AG10803 (cell line): ENCODE measurements around the gene COL6A2.

Source experiments
- DNase-seq: peaks from one replicate; pipeline ENCODE4 v3.0.0; 2010; ENCODE audit warnings: low read depth
- H3K4me3 ChIP-seq: 2 replicates; pipeline ENCODE4 v1.5.1; 2011; ENCODE audit warnings: mild to moderate bottlenecking, low read length, control low read depth
- CTCF ChIP-seq: conservative IDR thresholded peaks from 2 replicates; pipeline ENCODE4 v1.5.1; 2011; ENCODE audit warnings: mild to moderate bottlenecking, low read length, control low read depth, inconsistent platforms

Gene COL6A2

DNA sequence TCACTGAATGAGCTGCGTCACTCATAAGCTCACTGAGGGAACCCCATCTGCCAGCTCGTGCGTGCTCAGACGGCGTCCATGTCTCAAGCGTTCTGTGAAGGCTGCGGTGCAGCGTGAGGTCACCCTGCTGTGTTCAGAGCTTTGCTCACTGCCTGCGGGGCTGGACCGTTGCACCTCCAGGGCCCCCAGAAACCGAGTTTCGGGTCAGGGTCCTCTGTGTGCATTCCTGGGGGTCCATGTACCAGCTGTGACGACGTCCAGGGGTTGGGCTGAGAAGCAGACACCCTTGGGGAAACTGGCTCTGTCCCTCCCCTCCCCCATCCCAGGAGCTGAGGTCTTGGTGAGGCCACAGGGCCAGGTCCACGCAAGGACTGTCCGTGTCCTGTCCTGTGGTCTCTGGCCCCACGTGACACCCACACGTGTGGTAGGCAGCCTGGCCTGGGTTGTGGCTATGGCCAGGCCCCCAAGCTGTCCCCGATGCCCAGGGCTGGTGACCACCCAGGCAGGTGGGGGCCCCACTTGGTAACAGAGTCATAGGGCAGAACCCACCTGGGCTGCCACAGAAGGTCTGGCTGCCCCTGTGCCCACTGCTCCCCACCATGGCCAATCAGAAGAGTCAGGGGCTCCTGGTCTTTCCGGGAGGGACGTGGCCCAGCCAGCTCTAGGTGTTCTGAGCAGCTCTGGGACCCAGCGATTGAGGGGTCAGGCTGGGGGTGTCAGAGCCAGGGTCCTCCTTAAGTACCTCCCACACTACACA, 33.1 kb downstream of the COL6A2 start:
- no peak overlapping the region for H3K4me3 ChIP-seq
- no peak for TF ChIP-seq CTCF
- peak; percentile 47 for DNase-seq

- H3K4me3 ChIP-seq = no peak overlapping the region
- no peak for DNase-seq
- TF ChIP-seq CTCF = no peak
Measured at GRCh38 chr21:46131588-46131837, 33.6 kb downstream of the COL6A2 start.

DNA sequence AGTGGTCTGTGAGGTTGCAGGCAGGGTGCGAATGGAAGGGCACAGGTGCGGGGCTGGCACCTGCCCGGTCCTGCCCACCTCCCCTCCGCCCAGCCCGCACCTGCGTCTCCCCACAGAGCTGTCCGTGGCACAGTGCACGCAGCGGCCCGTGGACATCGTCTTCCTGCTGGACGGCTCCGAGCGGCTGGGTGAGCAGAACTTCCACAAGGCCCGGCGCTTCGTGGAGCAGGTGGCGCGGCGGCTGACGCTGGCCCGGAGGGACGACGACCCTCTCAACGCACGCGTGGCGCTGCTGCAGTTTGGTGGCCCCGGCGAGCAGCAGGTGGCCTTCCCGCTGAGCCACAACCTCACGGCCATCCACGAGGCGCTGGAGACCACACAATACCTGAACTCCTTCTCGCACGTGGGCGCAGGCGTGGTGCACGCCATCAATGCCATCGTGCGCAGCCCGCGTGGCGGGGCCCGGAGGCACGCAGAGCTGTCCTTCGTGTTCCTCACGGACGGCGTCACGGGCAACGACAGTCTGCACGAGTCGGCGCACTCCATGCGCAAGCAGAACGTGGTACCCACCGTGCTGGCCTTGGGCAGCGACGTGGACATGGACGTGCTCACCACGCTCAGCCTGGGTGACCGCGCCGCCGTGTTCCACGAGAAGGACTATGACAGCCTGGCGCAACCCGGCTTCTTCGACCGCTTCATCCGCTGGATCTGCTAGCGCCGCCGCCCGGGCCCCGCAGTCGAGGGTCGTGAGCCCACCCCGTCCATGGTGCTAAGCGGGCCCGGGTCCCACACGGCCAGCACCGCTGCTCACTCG, 34.1 kb downstream of the COL6A2 start:
- no peak overlapping the region for H3K4me3 ChIP-seq
- no peak for DNase-seq
- no peak for TF ChIP-seq CTCF

DNA sequence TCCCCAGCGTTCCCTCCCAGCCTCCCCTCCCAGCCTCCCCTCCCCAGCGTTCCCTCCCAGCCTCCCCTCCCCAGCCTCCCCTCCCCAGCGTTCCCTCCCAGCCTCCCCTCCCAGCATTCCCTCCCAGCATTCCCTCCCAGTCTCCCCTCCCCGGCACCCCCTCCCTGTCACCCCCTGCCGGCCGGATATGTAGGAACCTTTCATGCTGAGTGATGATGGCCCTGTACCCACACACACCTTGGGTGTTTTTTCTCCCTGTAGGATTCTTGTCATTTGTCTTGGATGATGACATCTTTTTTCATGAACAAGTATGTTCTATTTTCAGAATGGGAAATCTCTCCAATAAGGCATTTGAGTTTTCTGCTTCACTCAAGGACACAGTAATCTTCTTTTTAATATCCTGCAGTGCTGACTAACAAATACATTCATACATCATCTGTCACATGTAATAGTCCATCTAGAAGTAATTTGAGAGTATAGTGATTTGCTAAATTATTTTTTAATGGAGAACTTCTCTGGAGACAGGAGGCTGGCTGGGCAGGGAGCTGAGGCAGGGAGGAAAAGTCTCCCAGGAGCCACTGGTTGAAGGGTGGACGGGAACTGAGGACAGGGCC, 38.0 kb downstream of the COL6A2 start:
- TF ChIP-seq CTCF = 0 out of 2 replicates have a peak, but pooled peaks have one; percentile 5
- H3K4me3 ChIP-seq = no peak overlapping the region
- DNase-seq = no peak

GRCh38 chr21:46136739-46137349, 38.9 kb downstream of the COL6A2 start:
- no peak for TF ChIP-seq CTCF
- no peak for DNase-seq

GRCh38 chr21:46137908-46138307, 40.0 kb downstream of the COL6A2 start:
- DNase-seq = no peak
- TF ChIP-seq CTCF = no peak
- no peak overlapping the region for H3K4me3 ChIP-seq

More at GRCh38 chr21:46136739-46137349, 38.9 kb downstream of the COL6A2 start:
- H3K4me3 ChIP-seq = no peak overlapping the region
